K562 (cell line): ENCODE data around the gene MGAT4B. TPM values are rescaled to one million over a fixed set of nuclear protein-coding genes. Genes with fewer than 3 reads are reported as not detected.
A peak's percentile ranks its signal among the peaks of the same experiment; 100 is the strongest.

ENCODE experiments used
- HSF4 ChIP-seq: fragments of 250-450 bp; sonication (Bioruptor Pico); IDR thresholded peaks from 2 replicates; pipeline ENCODE4 v2.1.2; 2022; ENCODE audit warnings: mild to moderate bottlenecking, moderate library complexity, borderline replicate concordance
- MYNN ChIP-seq, 2 experiments: sonication (generic); formaldehyde crosslinking in 1 of 2; IDR thresholded peaks; 2 replicates each; pipeline versions ENCODE4 v1.5.0 to v1.6.1; 2016 to 2020; ENCODE audit warnings: antibody characterized with exemption in 1 of 2, missing genetic modification reagents in 1 of 2
- NFIC ChIP-seq: fragments of 450-650 bp; IDR thresholded peaks from 2 replicates; pipeline ENCODE4 v1.6.1; 2017; ENCODE audit warnings: mild to moderate bottlenecking, inconsistent platforms
- NR2F6 ChIP-seq: fragments of 450-650 bp; formaldehyde crosslinking; IDR thresholded peaks from 2 replicates; pipeline ENCODE4 v1.4.0; 2020; ENCODE audit warnings: mild to moderate bottlenecking
- RBM22 ChIP-seq: fragments of 200-400 bp; formaldehyde crosslinking; IDR thresholded peaks from 2 replicates; pipeline ENCODE4 v1.6.1; 2018; ENCODE audit warnings: low read length, low read depth; ENCODE audit not compliant: poor library complexity, severe bottlenecking
- SAFB2 ChIP-seq: fragments of 200-400 bp; formaldehyde crosslinking; IDR thresholded peaks from 2 replicates; pipeline ENCODE4 v1.6.1; 2018; ENCODE audit warnings: borderline replicate concordance, low read length, low read depth, moderate library complexity; ENCODE audit not compliant: severe bottlenecking
- SMARCA5 ChIP-seq: fragments of 450-650 bp; IDR thresholded peaks from 2 replicates; pipeline ENCODE4 v1.6.1; 2016
- SMARCB1 ChIP-seq: IDR thresholded peaks from 2 replicates; pipeline ENCODE4 v1.6.1; 2011; ENCODE audit warnings: improper control_type of control experiment, low read depth; ENCODE audit not compliant: insufficient read length
- SNIP1 ChIP-seq: fragments of 450-650 bp; IDR thresholded peaks from 2 replicates; pipeline ENCODE4 v1.7.1; 2017; ENCODE audit warnings: low read depth, mild to moderate bottlenecking
- TAF7 ChIP-seq: fragments of 450-650 bp; IDR thresholded peaks from 2 replicates; pipeline ENCODE4 v1.6.1; 2016; ENCODE audit warnings: missing genetic modification characterization, missing compliant biosample characterization
- YY1 ChIP-seq, 3 experiments: IDR thresholded peaks; 2 replicates each; pipeline ENCODE4 v1.6.1; 2011; ENCODE audit warnings: low read length in 2 of 3, mild to moderate bottlenecking in 2 of 3, moderate library complexity in 2 of 3, borderline replicate concordance in 1 of 3, control low read depth in 1 of 3, low read depth in 1 of 3; ENCODE audit not compliant: insufficient read depth in 3 of 3, insufficient replicate concordance in 2 of 3, control insufficient read depth in 1 of 3, insufficient read length in 1 of 3; ENCODE audit errors: extremely low read depth in 1 of 3
- ZFP91 ChIP-seq: sonication (generic); formaldehyde crosslinking; IDR thresholded peaks from 2 replicates; pipeline ENCODE4 v1.8.0; 2022; ENCODE audit warnings: mild to moderate bottlenecking, missing genetic modification reagents
- ZMIZ1 ChIP-seq, 2 experiments: fragments of 150-350 bp in 1 of 2; IDR thresholded peaks; 2 replicates each; pipeline ENCODE4 v1.6.1; 2012 to 2016; ENCODE audit warnings: low read depth in 2 of 2, low read length in 2 of 2, mild to moderate bottlenecking in 1 of 2, moderate library complexity in 1 of 2
- ZNF134 ChIP-seq: fragments of 250-450 bp; sonication (Bioruptor Pico); conservative IDR thresholded peaks from 2 replicates; pipeline ENCODE4 v1.4.0; 2020
- ZNF143 ChIP-seq: sonication (generic); formaldehyde crosslinking; IDR thresholded peaks from 2 replicates; pipeline ENCODE4 v1.9.0; 2022; ENCODE audit warnings: mild to moderate bottlenecking, missing genetic modification reagents
- ZNF217 ChIP-seq: sonication (generic); formaldehyde crosslinking; IDR thresholded peaks from 2 replicates; pipeline ENCODE4 v1.8.0; 2022; ENCODE audit warnings: mild to moderate bottlenecking, missing genetic modification reagents
- ZNF79 ChIP-seq: fragments of 250-450 bp; sonication (Bioruptor Pico); IDR thresholded peaks from 2 replicates; pipeline ENCODE4 v1.4.0; 2020; ENCODE audit warnings: low read depth, mild to moderate bottlenecking, moderate library complexity
- polyA plus RNA-seq, 8 experiments: library from polyadenylated mRNA; depleted of rRNA in 4 of 8; stranded (reverse) in 5 of 8; unstranded in 3 of 8; fragments of >200 nt; fragmentation: Nextera tagmentation in 2 of 8; fragmentation: Illumina TruSeq in 1 of 8; extraction: Ambion mirVana in 2 of 8; extraction: Trizol in 1 of 8; gene quantifications; 2 replicates each; pipeline versions ENCODE4 v1.2.1 to v1.2.3, GENCODE V29; 2011 to 2014; ENCODE audit warnings: inconsistent platforms in 1 of 8, missing spikeins in 1 of 8
- total RNA-seq, 7 experiments: library from RNA; depleted of rRNA in 6 of 7; stranded (reverse); fragments of >200 nt in 6 of 7; fragmentation: Illumina TruSeq in 2 of 7; extraction: Trizol in 2 of 7; gene quantifications; 2 replicates each; pipeline versions ENCODE4 v1.2.1 to v1.2.3, GENCODE V29; 2011 to 2021; ENCODE audit warnings: low replicate concordance in 1 of 7
- TF ChIP-seq, protein P1 (sequence below): fragments of 450-650 bp; IDR thresholded peaks from 2 replicates; pipeline ENCODE4 v1.6.1; 2018; ENCODE audit not compliant: partially characterized antibody

The MGAT4B gene
- total and polyA plus RNA-seq, 9 of the 15 experiments (the other 6 are each of a cell fraction or from before 2014, with no cell fraction given): 0.34 to 133 (median 75.4) TPM

DNA sequence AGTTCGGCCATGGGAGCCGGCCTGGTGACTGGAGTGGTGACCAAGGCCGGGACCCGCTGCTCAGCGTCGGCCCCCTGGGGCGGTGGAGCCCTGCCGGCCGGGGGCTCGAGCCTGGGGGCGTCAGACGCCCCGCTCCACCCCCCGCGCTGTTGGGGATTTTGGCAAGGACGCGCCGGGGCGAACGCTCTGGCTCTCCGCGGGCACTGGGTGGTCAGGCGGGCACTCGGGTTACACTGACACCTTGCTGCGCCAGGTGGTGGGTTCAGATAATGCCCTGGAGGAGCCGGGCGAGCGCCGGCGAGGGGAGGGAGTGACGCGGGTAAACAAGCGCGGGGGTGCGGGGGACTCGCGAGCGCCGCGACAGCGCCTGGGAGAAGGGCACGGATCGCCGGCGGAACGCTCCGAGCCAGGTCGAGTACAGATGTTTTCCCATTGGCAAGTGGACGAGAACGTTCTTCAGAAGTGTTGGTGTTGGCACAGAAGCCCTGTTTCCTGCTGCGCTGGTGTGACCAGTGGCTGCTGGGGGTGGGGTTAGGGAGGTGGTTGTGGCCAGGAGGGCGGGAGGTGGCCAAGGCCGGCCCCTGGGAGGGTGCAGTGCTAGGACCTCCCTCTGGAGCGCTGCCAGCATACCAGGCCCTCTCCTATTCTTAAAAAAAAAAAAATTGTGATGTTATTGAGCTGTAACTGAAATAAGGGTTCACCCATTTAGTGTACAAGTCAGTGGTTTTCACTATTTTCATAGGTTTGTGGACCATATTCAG is 14.8 kb upstream of the MGAT4B start (continued):
- no peak for TF ChIP-seq ZFP91 (CRISPR knock-in tag)
- TF ChIP-seq SMARCA5: no peak; the same call in 1 of the 2 replicates
- TF ChIP-seq MYNN (IDR thresholded peaks at IDR 0.05): no peak
- no peak for TF ChIP-seq MYNN (CRISPR knock-in tag; IDR thresholded peaks at IDR 0.05)
- TF ChIP-seq ZNF79: no peak
- TF ChIP-seq ZNF143 (CRISPR knock-in tag): no peak
- TF ChIP-seq ZNF217: no peak
- TF ChIP-seq ZNF134 (CRISPR knock-in tag): no peak
- TF ChIP-seq NR2F6 (CRISPR knock-in tag): 0 out of 2 replicates have a peak, but pooled peaks have one; percentile 8
- no peak for TF ChIP-seq SAFB2
- peak; percentile 60 for TF ChIP-seq RBM22
- no peak for TF ChIP-seq SNIP1
- TF ChIP-seq, protein P1, sequence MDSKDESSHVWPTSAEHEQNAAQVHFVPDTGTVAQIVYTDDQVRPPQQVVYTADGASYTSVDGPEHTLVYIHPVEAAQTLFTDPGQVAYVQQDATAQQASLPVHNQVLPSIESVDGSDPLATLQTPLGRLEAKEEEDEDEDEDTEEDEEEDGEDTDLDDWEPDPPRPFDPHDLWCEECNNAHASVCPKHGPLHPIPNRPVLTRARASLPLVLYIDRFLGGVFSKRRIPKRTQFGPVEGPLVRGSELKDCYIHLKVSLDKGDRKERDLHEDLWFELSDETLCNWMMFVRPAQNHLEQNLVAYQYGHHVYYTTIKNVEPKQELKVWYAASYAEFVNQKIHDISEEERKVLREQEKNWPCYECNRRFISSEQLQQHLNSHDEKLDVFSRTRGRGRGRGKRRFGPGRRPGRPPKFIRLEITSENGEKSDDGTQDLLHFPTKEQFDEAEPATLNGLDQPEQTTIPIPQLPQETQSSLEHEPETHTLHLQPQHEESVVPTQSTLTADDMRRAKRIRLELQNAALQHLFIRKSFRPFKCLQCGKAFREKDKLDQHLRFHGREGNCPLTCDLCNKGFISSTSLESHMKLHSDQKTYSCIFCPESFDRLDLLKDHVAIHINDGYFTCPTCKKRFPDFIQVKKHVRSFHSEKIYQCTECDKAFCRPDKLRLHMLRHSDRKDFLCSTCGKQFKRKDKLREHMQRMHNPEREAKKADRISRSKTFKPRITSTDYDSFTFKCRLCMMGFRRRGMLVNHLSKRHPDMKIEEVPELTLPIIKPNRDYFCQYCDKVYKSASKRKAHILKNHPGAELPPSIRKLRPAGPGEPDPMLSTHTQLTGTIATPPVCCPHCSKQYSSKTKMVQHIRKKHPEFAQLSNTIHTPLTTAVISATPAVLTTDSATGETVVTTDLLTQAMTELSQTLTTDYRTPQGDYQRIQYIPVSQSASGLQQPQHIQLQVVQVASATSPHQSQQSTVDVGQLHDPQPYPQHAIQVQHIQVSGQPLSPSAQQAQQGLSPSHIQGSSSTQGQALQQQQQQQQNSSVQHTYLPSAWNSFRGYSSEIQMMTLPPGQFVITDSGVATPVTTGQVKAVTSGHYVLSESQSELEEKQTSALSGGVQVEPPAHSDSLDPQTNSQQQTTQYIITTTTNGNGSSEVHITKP: peak; percentile 54
- no peak for TF ChIP-seq HSF4 (CRISPR knock-in tag)
- no peak for TF ChIP-seq SMARCB1
- no peak for TF ChIP-seq ZMIZ1 (IDR thresholded peaks at IDR 0.05; ENCODE audit: low read depth in 2 of 2, low read length in 2 of 2)
- peak; percentile 93 for TF ChIP-seq NFIC
- TF ChIP-seq YY1 (IDR thresholded peaks at IDR 0.05; ENCODE audit: borderline replicate concordance in 1 of 3, control insufficient read depth in 1 of 3, extremely low read depth in 1 of 3, insufficient read depth in 3 of 3, insufficient read length in 1 of 3, insufficient replicate concordance in 2 of 3, low read depth in 1 of 3, low read length in 2 of 3): peak in 1 of 3 experiments; percentile 3
- TF ChIP-seq TAF7 (tag): no peak
